Measurements from ENCODE around the gene PPFIBP2. TPM values are rescaled to one million over a fixed set of nuclear protein-coding genes. Genes with fewer than 3 reads are reported as not detected.

PPFIBP2 gene
- total and polyA plus RNA-seq, 10 of the 15 experiments (the other 5 are each of a cell fraction or from before 2014, with no cell fraction given) = 17.3 to 56.3 (median 39.2) TPM

- TF ChIP-seq ZNF592 (IDR thresholded peaks at IDR 0.05) (no peak), PAX8 (IDR thresholded peaks at IDR 0.05) (no peak), STAT3 (IDR thresholded peaks at IDR 0.05; ENCODE audit: low read depth, low read length) (no peak), ZNF217 (IDR thresholded peaks at IDR 0.05) (no peak), PRDM15 (CRISPR knock-in tag; IDR thresholded peaks at IDR 0.05) (no peak), ZBED1 (IDR thresholded peaks at IDR 0.05; ENCODE audit: borderline replicate concordance) (no peak), ZNF274 (IDR thresholded peaks at IDR 0.05; ENCODE audit: insufficient read depth, insufficient read length) (no peak), GABPA (IDR thresholded peaks at IDR 0.05; ENCODE audit: low read depth) (no peak)
- TF ChIP-seq, protein P1, sequence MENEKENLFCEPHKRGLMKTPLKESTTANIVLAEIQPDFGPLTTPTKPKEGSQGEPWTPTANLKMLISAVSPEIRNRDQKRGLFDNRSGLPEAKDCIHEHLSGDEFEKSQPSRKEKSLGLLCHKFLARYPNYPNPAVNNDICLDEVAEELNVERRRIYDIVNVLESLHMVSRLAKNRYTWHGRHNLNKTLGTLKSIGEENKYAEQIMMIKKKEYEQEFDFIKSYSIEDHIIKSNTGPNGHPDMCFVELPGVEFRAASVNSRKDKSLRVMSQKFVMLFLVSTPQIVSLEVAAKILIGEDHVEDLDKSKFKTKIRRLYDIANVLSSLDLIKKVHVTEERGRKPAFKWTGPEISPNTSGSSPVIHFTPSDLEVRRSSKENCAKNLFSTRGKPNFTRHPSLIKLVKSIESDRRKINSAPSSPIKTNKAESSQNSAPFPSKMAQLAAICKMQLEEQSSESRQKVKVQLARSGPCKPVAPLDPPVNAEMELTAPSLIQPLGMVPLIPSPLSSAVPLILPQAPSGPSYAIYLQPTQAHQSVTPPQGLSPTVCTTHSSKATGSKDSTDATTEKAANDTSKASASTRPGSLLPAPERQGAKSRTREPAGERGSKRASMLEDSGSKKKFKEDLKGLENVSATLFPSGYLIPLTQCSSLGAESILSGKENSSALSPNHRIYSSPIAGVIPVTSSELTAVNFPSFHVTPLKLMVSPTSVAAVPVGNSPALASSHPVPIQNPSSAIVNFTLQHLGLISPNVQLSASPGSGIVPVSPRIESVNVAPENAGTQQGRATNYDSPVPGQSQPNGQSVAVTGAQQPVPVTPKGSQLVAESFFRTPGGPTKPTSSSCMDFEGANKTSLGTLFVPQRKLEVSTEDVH (IDR thresholded peaks at IDR 0.05; ENCODE audit: low read depth, partially characterized antibody) = no peak
- TF ChIP-seq, protein P2, sequence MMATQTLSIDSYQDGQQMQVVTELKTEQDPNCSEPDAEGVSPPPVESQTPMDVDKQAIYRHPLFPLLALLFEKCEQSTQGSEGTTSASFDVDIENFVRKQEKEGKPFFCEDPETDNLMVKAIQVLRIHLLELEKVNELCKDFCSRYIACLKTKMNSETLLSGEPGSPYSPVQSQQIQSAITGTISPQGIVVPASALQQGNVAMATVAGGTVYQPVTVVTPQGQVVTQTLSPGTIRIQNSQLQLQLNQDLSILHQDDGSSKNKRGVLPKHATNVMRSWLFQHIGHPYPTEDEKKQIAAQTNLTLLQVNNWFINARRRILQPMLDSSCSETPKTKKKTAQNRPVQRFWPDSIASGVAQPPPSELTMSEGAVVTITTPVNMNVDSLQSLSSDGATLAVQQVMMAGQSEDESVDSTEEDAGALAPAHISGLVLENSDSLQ (IDR thresholded peaks at IDR 0.05) = no peak
These were observed 85.4 kb downstream of the PPFIBP2 start (continued) for GRCh38 chr11:7599209-7599608.

All from GM12878 (cell line).